PC-9 (cell line): Measurements from ENCODE around the gene C7orf57. TPM values are rescaled to one million over a fixed set of nuclear protein-coding genes. Genes with fewer than 3 reads are reported as not detected.
"Not testable (repeated sequence)": the region's sequence is repeated elsewhere in the genome, so short reads cannot be mapped to it uniquely, and the experiment has no call there.

ENCODE experiments used
- BruUV-seq: library from RNA; stranded (reverse); fragments of 400-500 nt; replicated peaks from 2 replicates; lab custom pipeline; 2021; lab: Mats Ljungman, UMichigan
- CTCF ChIA-PET: fragments of 300-600 bp; sonication (Branson Sonifier 250); formaldehyde crosslinking; loops from one replicate; lab custom pipeline; 2022; ENCODE audit warnings: antibody characterized with exemption; lab: Charles Lee
- POLR2A ChIA-PET: fragments of 300-600 bp; sonication (Branson Sonifier 250); formaldehyde crosslinking; loops from one replicate; lab custom pipeline; 2022; ENCODE audit warnings: antibody characterized with exemption; ENCODE audit not compliant: unreplicated experiment; lab: Charles Lee
- DNase-seq, 2 experiments: peaks; one replicate each; pipeline versions ENCODE4 v3.0.0 to v3.0.0-alpha.2; 2015 to 2022; ENCODE audit warnings: mixed read lengths in 1 of 2
- H2AFZ ChIP-seq: fragments of 200-600 bp; sonication (generic); 2 replicates; pipeline ENCODE4 v1.8.1; 2017; ENCODE audit warnings: antibody characterized with exemption
- H3F3A ChIP-seq: fragments of 200-600 bp; sonication (generic); 2 replicates; pipeline ENCODE4 v1.8.1; 2017; ENCODE audit warnings: antibody characterized with exemption, mild to moderate bottlenecking, low read depth; ENCODE audit not compliant: insufficient read depth
- H3K27ac ChIP-seq: fragments of 200-600 bp; sonication (generic); 2 replicates; pipeline ENCODE4 v1.6.1; 2016; ENCODE audit warnings: mixed run types
- H3K27me3 ChIP-seq: fragments of 200-600 bp; sonication (generic); 2 replicates; pipeline ENCODE4 v1.6.1; 2016; ENCODE audit warnings: low read depth, mixed run types; ENCODE audit not compliant: insufficient read depth
- H3K36me3 ChIP-seq: fragments of 200-600 bp; sonication (generic); 2 replicates; pipeline ENCODE4 v1.6.1; 2016; ENCODE audit warnings: low read depth, mixed run types
- H3K4me1 ChIP-seq: fragments of 200-600 bp; sonication (generic); replicated peaks from 2 replicates; pipeline ENCODE4 v1.6.1; 2016; ENCODE audit warnings: mixed run types; ENCODE audit not compliant: insufficient read depth
- H3K4me2 ChIP-seq: fragments of 200-600 bp; sonication (generic); 2 replicates; pipeline ENCODE4 v1.6.1; 2017; ENCODE audit warnings: mixed run types
- H3K4me3 ChIP-seq: fragments of 200-600 bp; sonication (generic); 2 replicates; pipeline ENCODE4 v1.6.1; 2016; ENCODE audit warnings: mixed run types
- H3K79me2 ChIP-seq: fragments of 200-600 bp; sonication (generic); 2 replicates; pipeline ENCODE4 v1.6.1; 2017; ENCODE audit warnings: low read depth, mixed run types
- H3K9me2 ChIP-seq: fragments of 200-600 bp; sonication (generic); 2 replicates; pipeline ENCODE4 v1.8.1; 2017; ENCODE audit warnings: mild to moderate bottlenecking; ENCODE audit not compliant: insufficient read depth
- H3K9me3 ChIP-seq: fragments of 200-600 bp; sonication (generic); 2 replicates; pipeline ENCODE4 v1.8.1; 2016; ENCODE audit warnings: low read depth; ENCODE audit not compliant: insufficient read depth
- H4K20me1 ChIP-seq: fragments of 200-600 bp; sonication (generic); 2 replicates; pipeline ENCODE4 v1.8.1; 2017; ENCODE audit not compliant: insufficient read depth
- EZH2 ChIP-seq: fragments of 200-600 bp; sonication (generic); IDR thresholded peaks from 2 replicates; pipeline ENCODE4 v1.8.0; 2017; ENCODE audit warnings: antibody characterized with exemption, low read depth
- intact Hi-C: fragments of 100-400 bp; cut with micrococcal nuclease; formaldehyde crosslinking; loops from one replicate; pipeline ENCODE4 v1.10.0; 2022; ENCODE audit not compliant: unreplicated experiment
- total RNA-seq: library from RNA; stranded (reverse); gene quantifications from 2 replicates; pipeline ENCODE4 v1.2.3, GENCODE V29; 2021
- TF ChIP-seq, protein P1 (sequence below): fragments of 200-600 bp; sonication (generic); conservative IDR thresholded peaks from 2 replicates; pipeline ENCODE4 v1.6.1; 2017; ENCODE audit warnings: mixed run types, antibody characterized with exemption, mild to moderate bottlenecking, moderate library complexity

The C7orf57 gene
- total RNA-seq, 1 experiment from 2014 or later: 2.5 TPM

DNA sequence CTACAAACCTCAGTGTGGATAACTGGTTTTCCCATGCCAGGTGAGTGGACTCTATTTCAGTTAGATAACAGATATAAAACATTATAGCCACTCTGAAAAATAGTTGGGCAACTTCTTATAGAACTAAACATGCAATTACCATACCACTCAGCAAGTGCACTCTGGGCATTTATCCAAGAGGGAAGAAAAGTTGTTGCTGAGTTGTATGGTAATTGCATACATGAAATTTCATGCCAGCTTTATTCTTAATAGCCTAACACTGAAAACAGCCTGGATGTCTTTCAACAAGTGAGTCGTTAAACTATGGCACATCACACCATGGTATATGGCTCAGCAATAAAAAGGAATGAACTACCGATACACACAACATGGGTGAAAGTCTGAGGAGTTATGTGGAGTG, 43.1 kb downstream of the C7orf57 start:
- Histone ChIP-seq H3K9me2 (no peaks in the 10 kb centered on the region), H3K27me3 (no peaks in the 10 kb centered on the region), H2AFZ (no peak overlapping the region), H3K27ac (no peak overlapping the region), H3F3A (peaks cover 34% of the 10 kb centered on the region), H3K4me3 (no peak overlapping the region), H3K79me2 (no peaks in the 10 kb centered on the region), H3K4me1 (peaks cover 45% of the 10 kb centered on the region), H3K9me3 (peaks cover 10% of the 10 kb centered on the region), H3K36me3 (no peaks in the 10 kb centered on the region), H3K4me2 (no peak overlapping the region), H4K20me1 (no peaks in the 10 kb centered on the region)
- ChIA-PET CTCF (no interaction called here), POLR2A (no interaction called here)
- intact Hi-C loops: no loop called here
- BruUV-seq: no TSS peak
- peak in 1 of 2 experiments; percentile 53 for DNase-seq
- no peak for TF ChIP-seq EZH2
- TF ChIP-seq, protein P1, sequence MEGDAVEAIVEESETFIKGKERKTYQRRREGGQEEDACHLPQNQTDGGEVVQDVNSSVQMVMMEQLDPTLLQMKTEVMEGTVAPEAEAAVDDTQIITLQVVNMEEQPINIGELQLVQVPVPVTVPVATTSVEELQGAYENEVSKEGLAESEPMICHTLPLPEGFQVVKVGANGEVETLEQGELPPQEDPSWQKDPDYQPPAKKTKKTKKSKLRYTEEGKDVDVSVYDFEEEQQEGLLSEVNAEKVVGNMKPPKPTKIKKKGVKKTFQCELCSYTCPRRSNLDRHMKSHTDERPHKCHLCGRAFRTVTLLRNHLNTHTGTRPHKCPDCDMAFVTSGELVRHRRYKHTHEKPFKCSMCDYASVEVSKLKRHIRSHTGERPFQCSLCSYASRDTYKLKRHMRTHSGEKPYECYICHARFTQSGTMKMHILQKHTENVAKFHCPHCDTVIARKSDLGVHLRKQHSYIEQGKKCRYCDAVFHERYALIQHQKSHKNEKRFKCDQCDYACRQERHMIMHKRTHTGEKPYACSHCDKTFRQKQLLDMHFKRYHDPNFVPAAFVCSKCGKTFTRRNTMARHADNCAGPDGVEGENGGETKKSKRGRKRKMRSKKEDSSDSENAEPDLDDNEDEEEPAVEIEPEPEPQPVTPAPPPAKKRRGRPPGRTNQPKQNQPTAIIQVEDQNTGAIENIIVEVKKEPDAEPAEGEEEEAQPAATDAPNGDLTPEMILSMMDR: no peak

DNA sequence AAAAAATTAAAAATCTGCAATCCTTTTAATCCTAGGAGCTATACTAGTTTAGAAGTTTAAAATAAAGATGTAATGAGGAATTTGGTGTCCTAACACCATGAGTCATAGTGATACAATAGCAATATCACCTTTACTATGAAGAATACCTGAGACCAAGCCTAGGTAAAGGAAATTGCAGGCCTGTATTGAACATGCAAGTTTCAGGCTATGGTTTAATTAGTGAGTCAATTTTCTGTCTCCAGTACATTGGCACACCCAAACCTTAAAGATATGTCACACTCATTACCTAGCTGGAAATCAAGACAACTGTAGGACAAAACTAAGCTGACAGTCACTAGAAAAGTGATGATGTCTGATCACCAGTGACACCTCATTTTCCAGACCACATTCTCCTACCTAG, 47.0 kb downstream of the C7orf57 start:
- intact Hi-C loops: loop anchor here (10.0 kb wide), 1 partner anchor 608 kb away; no protein-coding TSS in a partner anchor
- not testable (repeated sequence) for H2AFZ ChIP-seq, H4K20me1 ChIP-seq, BruUV-seq, H3K36me3 ChIP-seq, H3K9me3 ChIP-seq, H3K9me2 ChIP-seq, H3K79me2 ChIP-seq, H3K4me3 ChIP-seq, H3K27me3 ChIP-seq
- peak in 1 of 2 experiments; percentile 90 for DNase-seq
- H3K4me2 ChIP-seq: peak overlapping the region; percentile 57
- peak overlapping the region; percentile 98 for H3K27ac ChIP-seq
- peaks cover 69% of the 10 kb centered on the region for H3K4me1 ChIP-seq
- POLR2A ChIA-PET: interaction anchor here (0.6 to 1.2 kb wide), 3 partner anchors 10 to 631 kb away, joined by 3 to 5 read pairs (median 4); no protein-coding TSS in a partner anchor
- CTCF ChIA-PET: interaction anchor here (1.1 kb wide), 1 partner anchor 91 kb away, joined by 3 read pairs; no protein-coding TSS in a partner anchor
- peaks cover 58% of the 10 kb centered on the region for H3F3A ChIP-seq

DNA sequence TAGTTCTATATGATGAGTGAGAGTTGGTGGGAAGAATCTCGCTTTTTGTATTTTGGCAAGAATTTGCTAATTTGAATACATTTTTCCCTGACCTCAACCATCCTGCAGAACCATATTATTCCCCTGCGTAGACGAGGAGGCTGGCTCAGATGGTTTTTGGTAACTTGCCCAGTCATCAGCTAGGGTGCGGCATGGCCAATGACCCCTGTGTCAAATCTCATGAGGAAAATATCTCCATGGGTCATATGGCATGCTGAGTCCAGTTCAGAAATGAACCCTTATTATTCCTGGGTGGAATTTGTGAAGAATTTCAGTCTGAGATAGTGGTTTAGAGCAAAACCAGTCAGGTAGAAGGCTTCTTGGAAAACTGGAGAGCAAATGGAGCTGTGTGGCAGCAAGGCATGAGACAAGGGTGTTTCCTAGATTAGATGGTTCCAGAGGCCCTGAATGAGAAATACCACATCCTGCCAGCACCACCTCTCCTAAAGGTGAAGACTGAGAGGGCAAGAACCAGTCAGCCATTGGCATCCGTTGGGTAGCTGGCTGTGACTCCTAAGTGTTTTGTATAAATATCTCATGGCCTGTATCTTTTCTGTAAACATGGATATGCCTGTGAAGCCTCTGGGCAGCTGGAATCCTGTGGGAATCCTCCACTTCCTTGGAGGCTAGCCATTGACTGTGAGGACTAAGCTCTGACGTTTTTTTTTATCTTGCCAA, 47.9 kb downstream of the C7orf57 start:
- no TSS peak for BruUV-seq
- H3K4me1 ChIP-seq: peaks cover 73% of the 10 kb centered on the region
- POLR2A ChIA-PET: interaction anchor here (0.6 to 0.9 kb wide), 3 partner anchors 12 to 1514 kb away, joined by 3 to 5 read pairs (median 3); no protein-coding TSS in a partner anchor
- no peaks in the 10 kb centered on the region for H3K36me3 ChIP-seq
- H3K9me2 ChIP-seq: no peaks in the 10 kb centered on the region
- CTCF ChIA-PET: no interaction called here
- DNase-seq: peak; percentile 44 to 73
- H3K27me3 ChIP-seq: no peaks in the 10 kb centered on the region
- H3K27ac ChIP-seq: peak overlapping the region; percentile 98
- intact Hi-C loops: loop anchor here (10.0 kb wide), 1 partner anchor 608 kb away; no protein-coding TSS in a partner anchor
- H4K20me1 ChIP-seq: no peaks in the 10 kb centered on the region
- H3K79me2 ChIP-seq: no peaks in the 10 kb centered on the region
- peaks cover 67% of the 10 kb centered on the region for H3F3A ChIP-seq
- H3K4me2 ChIP-seq: peak overlapping the region; percentile 57
- TF ChIP-seq, protein P1: no peak
- no peak for TF ChIP-seq EZH2
- no peak overlapping the region for H2AFZ ChIP-seq
- H3K9me3 ChIP-seq: no peaks in the 10 kb centered on the region
- H3K4me3 ChIP-seq: no peak overlapping the region
